ENCODE measurements around the gene HGD.
"Not testable (repeated sequence)": the region's sequence is repeated elsewhere in the genome, so short reads cannot be mapped to it uniquely, and the experiment has no call there.

The HGD gene, protein sequence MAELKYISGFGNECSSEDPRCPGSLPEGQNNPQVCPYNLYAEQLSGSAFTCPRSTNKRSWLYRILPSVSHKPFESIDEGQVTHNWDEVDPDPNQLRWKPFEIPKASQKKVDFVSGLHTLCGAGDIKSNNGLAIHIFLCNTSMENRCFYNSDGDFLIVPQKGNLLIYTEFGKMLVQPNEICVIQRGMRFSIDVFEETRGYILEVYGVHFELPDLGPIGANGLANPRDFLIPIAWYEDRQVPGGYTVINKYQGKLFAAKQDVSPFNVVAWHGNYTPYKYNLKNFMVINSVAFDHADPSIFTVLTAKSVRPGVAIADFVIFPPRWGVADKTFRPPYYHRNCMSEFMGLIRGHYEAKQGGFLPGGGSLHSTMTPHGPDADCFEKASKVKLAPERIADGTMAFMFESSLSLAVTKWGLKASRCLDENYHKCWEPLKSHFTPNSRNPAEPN

DNA sequence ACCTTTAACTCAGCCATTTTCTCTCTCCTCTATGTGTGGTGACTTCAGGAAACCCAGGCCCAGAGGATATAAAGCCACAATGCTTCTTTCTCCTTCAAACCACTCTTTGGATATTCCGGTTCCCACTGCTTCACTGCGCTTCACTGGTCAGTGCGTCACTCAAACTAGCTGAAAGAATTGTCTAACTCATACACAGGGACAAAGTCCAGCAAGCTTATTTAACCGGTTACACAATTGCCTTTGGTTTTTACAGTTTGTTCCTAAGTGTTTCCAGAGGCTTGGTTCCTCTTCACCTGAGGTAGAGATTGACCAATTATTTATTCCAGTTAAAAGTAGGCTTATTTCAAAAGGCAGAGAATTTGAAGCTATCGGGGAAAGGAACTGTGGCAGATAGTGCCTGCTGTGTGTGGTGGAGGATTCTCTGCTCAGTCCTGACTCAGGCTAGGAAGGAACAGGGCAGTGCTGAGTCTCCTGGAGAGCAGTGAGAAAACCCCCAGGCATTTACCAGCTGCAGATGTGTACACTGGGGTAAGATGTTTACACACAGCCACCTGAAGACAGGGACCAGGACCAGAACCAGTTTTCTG is at the start of gene HGD:
HGD (minus strand) TSS at position 145 of the 587 bp plus-strand sequence; CDS start at position 17, 128 bp downstream.
- H3K27me3 ChIP-seq (ENCODE audit: low read depth), result no peaks in the 10 kb centered on the region
- H3K9me3 ChIP-seq, result no peaks in the 10 kb centered on the region
- peaks cover 18% of the 10 kb centered on the region for H3K4me1 ChIP-seq
- H3K4me3 ChIP-seq, result no peak within 1 kb of the TSS
- in situ Hi-C loops (cut with MboI; ENCODE audit: low sequenced_read_pairs), result no loop called here
- DNase-seq (ENCODE audit: low spot score in 2 of 2), result no peak
- no peaks in the 10 kb centered on the region for H3K36me3 ChIP-seq (replicated peaks)

DNA sequence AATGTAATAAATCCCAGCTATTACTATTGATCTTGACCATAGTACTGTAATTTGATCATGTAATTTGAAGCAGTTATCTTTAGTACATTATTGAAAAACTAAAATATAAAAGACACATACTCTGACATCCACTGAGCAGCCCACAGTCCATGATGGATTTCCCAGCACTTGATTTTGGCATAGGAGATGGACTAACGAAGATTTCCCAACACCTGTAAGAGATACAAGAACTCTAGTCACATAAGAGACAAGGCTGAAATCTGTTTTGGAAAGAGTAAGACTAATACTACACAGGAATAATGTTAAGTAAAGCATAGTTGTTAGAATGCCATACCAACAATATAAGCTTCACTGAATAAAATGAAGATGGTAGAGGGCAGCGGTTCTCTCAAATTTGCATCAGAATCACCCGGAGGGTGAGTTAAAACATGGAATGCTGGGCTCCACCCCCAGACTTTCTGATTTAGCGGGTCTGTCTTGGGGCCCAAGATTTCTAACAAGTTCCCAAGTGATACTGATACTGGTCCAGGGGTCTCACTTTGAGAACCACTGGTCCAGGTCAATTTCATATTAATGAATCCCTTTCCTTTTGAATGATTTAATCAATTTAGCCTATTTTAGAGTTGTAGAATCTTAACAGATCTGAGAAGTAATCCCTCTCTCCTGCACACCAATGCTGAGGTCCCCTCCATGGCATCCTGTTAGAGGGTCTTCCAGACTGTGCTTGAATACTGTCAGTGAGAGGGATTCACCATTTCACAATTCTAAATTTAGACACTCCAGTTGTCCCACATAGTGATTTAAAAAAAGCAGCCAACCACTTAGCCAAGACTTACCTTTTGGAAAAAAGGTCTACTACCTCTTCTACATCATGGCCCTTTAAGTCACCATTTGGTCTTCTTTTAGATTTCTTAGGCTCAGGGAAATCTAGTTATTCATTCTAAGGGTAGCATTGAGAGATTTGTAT is 48.8 kb upstream of the HGD start:
- Histone ChIP-seq H3K9me3 (no peaks in the 10 kb centered on the region; the same call in 1 of the 2 replicates), H3K4me1 (peaks cover 7% of the 10 kb centered on the region), H3K4me3 (no peak overlapping the region), H3K27me3 (ENCODE audit: low read depth) (no peaks in the 10 kb centered on the region), H3K36me3 (replicated peaks) (no peaks in the 10 kb centered on the region)
- in situ Hi-C loops (cut with MboI; ENCODE audit: low sequenced_read_pairs), result no loop called here
- no peak for DNase-seq (ENCODE audit: low spot score in 2 of 2)

- in situ Hi-C loops (cut with MboI; ENCODE audit: low sequenced_read_pairs), result no loop called here
- peak in 1 of 2 experiments; percentile 23 for DNase-seq (ENCODE audit: low spot score in 2 of 2)
- Histone ChIP-seq H3K4me3 (no peak overlapping the region), H3K36me3 (replicated peaks) (no peaks in the 10 kb centered on the region), H3K27me3 (ENCODE audit: low read depth) (no peaks in the 10 kb centered on the region), H3K9me3 (peaks cover 2% of the 10 kb centered on the region; the same call in 1 of the 2 replicates), H3K4me1 (peaks cover 7% of the 10 kb centered on the region)
These were observed 44.8 kb upstream of the HGD start for GRCh38 chr3:120726791-120727190.

- H3K9me3 ChIP-seq; H3K36me3 ChIP-seq (replicated peaks); in situ Hi-C loops (cut with MboI; ENCODE audit: low sequenced_read_pairs); H3K27me3 ChIP-seq (ENCODE audit: low read depth); H3K4me1 ChIP-seq; H3K4me3 ChIP-seq: not testable (repeated sequence)
- DNase-seq (ENCODE audit: low spot score in 2 of 2), result peak in 1 of 2 experiments; percentile 55
These were observed 37.3 kb upstream of the HGD start for GRCh38 chr3:120719167-120719834.

DNA sequence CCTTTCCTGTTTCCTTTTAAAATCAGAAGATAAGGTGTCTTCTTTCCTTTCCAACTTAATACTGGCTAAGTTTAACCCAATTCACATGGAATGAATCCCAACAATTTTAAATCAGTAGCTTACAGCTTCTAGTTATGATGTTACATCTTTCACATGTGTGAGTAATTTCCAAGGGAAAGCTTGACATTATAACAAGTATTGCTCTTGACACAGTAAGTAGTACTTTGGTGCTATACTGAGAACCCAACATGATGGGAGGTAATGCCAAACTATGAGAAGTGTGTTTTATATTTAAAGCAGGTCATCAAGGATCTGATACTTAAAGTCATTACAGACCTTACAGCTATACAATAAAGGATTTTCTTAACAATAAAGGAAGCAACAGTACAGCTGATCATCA is 31.2 kb upstream of the HGD start:
- in situ Hi-C loops (cut with MboI; ENCODE audit: low sequenced_read_pairs), result no loop called here
- no peaks in the 10 kb centered on the region for H3K27me3 ChIP-seq (ENCODE audit: low read depth)
- no peaks in the 10 kb centered on the region for H3K36me3 ChIP-seq (replicated peaks)
- no peaks in the 10 kb centered on the region for H3K4me1 ChIP-seq
- no peaks in the 10 kb centered on the region for H3K9me3 ChIP-seq
- H3K4me3 ChIP-seq, result no peak overlapping the region
- DNase-seq (ENCODE audit: low spot score in 2 of 2), result no peak

DNA sequence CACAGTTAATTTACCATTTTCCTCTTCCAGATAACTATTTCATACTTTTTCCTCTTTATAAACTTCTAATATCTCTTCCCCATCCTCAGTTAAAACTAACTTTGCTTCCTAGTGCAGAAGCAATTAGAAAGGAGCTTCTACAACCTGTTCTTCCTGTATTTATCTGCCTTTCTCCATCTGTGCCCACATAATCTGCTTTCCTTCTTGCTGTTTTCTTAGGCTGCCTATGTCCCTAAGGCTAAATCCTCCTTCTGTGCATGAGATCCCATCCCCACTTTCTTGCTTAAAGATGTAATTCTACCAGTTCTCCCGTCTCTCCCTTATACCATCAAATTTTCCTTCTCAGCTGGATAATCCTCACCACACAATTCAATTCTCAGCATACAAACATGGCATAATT is 28.3 kb upstream of the HGD start:
- Histone ChIP-seq H3K27me3 (ENCODE audit: low read depth) (no peaks in the 10 kb centered on the region), H3K4me3 (no peak overlapping the region), H3K9me3 (no peaks in the 10 kb centered on the region), H3K36me3 (replicated peaks) (no peaks in the 10 kb centered on the region), H3K4me1 (peaks cover 6% of the 10 kb centered on the region)
- DNase-seq (ENCODE audit: low spot score in 2 of 2), result no peak
- in situ Hi-C loops (cut with MboI; ENCODE audit: low sequenced_read_pairs), result no loop called here

GRCh38 chr3:120708408-120708807 is 26.4 kb upstream of the HGD start:
- in situ Hi-C loops (cut with MboI; ENCODE audit: low sequenced_read_pairs), result no loop called here
- no peak for DNase-seq (ENCODE audit: low spot score in 2 of 2)

GRCh38 chr3:120706950-120707349 is 24.9 kb upstream of the HGD start:
- in situ Hi-C loops (cut with MboI; ENCODE audit: low sequenced_read_pairs), result no loop called here
- Histone ChIP-seq H3K4me3 (no peak overlapping the region), H3K27me3 (ENCODE audit: low read depth) (no peaks in the 10 kb centered on the region), H3K9me3 (no peaks in the 10 kb centered on the region), H3K36me3 (replicated peaks) (no peaks in the 10 kb centered on the region), H3K4me1 (peaks cover 9% of the 10 kb centered on the region)
- no peak for DNase-seq (ENCODE audit: low spot score in 2 of 2)

More at GRCh38 chr3:120708408-120708807, 26.4 kb upstream of the HGD start:
- H3K36me3 ChIP-seq (replicated peaks), result no peaks in the 10 kb centered on the region
- H3K4me1 ChIP-seq, result peaks cover 9% of the 10 kb centered on the region
- H3K27me3 ChIP-seq (ENCODE audit: low read depth), result no peaks in the 10 kb centered on the region
- no peak overlapping the region for H3K4me3 ChIP-seq
- H3K9me3 ChIP-seq, result no peaks in the 10 kb centered on the region

DNA sequence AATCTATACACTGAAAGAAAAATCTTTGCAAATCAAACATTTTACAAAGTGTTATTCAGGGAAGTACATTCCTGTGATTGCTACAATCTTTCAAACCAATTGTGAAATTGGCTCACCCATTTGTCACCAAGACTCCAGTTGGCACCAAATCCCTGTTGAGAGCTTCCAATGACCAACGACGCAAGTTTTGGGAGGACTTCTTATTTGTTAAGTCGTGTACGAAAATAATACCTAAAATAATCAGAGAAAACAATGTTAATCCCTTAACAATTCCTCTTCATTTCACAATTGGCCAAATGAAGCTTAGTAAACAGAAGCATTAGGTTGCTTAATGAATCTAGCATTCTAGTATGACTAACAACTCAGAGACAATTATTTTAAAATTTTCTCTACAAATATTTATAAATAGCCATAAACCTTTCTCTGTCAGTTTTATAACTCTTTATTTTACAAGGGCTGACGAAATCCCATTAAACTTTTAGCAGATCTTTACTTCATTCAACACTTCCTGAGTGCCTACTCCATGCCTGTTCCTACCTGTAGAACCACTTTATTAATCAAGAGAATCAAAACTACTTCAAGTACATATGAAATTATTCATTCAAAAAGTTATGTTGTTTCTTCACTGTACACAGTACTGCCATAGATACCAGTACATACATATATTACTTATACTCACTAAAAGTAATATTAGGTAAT is 24.0 kb upstream of the HGD start:
- in situ Hi-C loops (cut with MboI; ENCODE audit: low sequenced_read_pairs), result no loop called here
- no peaks in the 10 kb centered on the region for H3K36me3 ChIP-seq (replicated peaks)
- DNase-seq (ENCODE audit: low spot score in 2 of 2), result peak in 1 of 2 experiments; percentile 19
- H3K27me3 ChIP-seq (ENCODE audit: low read depth), result no peaks in the 10 kb centered on the region
- no peak overlapping the region for H3K4me3 ChIP-seq
- peaks cover 9% of the 10 kb centered on the region for H3K4me1 ChIP-seq
- no peaks in the 10 kb centered on the region for H3K9me3 ChIP-seq

GRCh38 chr3:120699333-120699732 is 17.3 kb upstream of the HGD start:
- Histone ChIP-seq H3K9me3 (no peaks in the 10 kb centered on the region), H3K36me3 (replicated peaks) (no peaks in the 10 kb centered on the region; the same call in 1 of the 2 replicates), H3K4me3 (no peak overlapping the region), H3K4me1 (peaks cover 3% of the 10 kb centered on the region), H3K27me3 (ENCODE audit: low read depth) (no peaks in the 10 kb centered on the region)
- no peak for DNase-seq (ENCODE audit: low spot score in 2 of 2)
- in situ Hi-C loops (cut with MboI; ENCODE audit: low sequenced_read_pairs), result no loop called here

GRCh38 chr3:120693439-120694171 is 11.6 kb upstream of the HGD start:
- Histone ChIP-seq H3K4me1 (peaks cover 20% of the 10 kb centered on the region), H3K4me3 (no peak overlapping the region), H3K36me3 (replicated peaks) (peaks cover 3% of the 10 kb centered on the region; the same call in 1 of the 2 replicates), H3K27me3 (ENCODE audit: low read depth) (no peaks in the 10 kb centered on the region), H3K9me3 (no peaks in the 10 kb centered on the region)
- DNase-seq (ENCODE audit: low spot score in 2 of 2), result peak in 1 of 2 experiments; percentile 43
- in situ Hi-C loops (cut with MboI; ENCODE audit: low sequenced_read_pairs), result no loop called here

DNA sequence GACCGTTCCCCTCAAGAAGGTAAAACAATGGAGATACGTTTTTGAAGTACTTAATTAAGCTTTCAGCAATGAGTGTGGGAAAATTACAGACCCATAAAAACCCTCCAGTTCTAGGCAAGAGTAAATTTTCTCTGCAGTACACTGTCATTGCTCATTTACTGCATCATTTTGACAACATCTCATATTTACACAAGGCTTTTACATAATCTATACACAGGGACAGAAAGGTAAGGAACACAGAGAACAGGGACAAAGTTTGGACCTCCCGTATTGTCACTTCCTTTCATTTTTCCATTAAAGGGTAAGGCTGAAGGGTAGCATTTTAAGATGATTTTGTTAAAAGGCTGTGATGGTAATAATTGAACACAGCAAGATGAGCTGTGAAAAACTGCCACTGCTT is 7.4 kb upstream of the HGD start:
- H3K4me3 ChIP-seq, result no peak overlapping the region
- in situ Hi-C loops (cut with MboI; ENCODE audit: low sequenced_read_pairs), result no loop called here

More for the DNA sequence above, 7.4 kb upstream of the HGD start:
- DNase-seq (ENCODE audit: low spot score in 2 of 2), result no peak
- Histone ChIP-seq H3K27me3 (ENCODE audit: low read depth) (no peaks in the 10 kb centered on the region), H3K9me3 (no peaks in the 10 kb centered on the region), H3K36me3 (replicated peaks) (0 out of 2 replicates have a peak, but pooled peaks cover 3% of the 10 kb centered on the region), H3K4me1 (peaks cover 24% of the 10 kb centered on the region)

Data from HAP-1 (cell line).